Activated CD4-positive, alpha-beta T cell treated with anti-CD3 and anti-CD28 coated beads for 24 hours (primary cell): ENCODE results near the gene ZFHX2.

Experiments used
- DNase-seq, 2 donors: peaks; one replicate each; pipeline ENCODE4 v3.0.0-alpha.2; 2020; ENCODE audit warnings: low read depth in 2 of 2

ZFHX2 gene

DNA sequence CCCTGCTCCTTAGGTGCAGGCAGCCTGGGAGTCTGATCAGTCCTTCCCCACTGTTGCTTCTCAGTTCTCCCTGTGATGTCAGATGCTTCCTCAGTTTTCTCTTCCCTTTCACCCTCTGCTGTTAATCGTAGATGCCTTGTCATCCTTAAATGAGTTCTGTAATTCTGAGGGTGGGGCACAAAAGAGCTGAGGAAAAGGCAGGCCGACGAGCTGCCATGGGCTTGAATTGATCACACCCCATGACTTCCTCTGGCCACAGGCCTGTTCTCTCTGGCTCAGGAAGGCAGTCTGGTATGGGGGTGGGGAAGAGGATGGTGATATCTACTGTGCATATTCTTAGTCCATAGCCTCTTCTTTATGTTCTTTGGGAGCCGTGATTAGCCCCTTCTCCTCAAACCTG lies 21.3 kb upstream of the ZFHX2 start:
- no peak for DNase-seq

DNA sequence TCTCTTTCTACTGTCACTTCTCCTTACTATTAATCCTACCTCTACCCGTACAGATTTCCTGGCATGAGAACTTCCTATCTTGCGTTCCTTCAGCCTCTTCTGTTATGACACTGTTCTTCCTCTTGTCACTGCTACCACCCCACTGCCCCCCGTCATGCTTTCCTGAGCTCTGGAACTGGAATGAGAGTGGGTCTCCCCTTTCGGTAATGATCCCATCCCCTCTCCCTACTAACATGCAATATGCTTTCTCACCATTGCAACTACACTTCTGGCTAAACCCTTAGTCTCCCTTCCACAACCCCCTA lies 20.9 kb upstream of the ZFHX2 start:
- DNase-seq, result no peak

DNA sequence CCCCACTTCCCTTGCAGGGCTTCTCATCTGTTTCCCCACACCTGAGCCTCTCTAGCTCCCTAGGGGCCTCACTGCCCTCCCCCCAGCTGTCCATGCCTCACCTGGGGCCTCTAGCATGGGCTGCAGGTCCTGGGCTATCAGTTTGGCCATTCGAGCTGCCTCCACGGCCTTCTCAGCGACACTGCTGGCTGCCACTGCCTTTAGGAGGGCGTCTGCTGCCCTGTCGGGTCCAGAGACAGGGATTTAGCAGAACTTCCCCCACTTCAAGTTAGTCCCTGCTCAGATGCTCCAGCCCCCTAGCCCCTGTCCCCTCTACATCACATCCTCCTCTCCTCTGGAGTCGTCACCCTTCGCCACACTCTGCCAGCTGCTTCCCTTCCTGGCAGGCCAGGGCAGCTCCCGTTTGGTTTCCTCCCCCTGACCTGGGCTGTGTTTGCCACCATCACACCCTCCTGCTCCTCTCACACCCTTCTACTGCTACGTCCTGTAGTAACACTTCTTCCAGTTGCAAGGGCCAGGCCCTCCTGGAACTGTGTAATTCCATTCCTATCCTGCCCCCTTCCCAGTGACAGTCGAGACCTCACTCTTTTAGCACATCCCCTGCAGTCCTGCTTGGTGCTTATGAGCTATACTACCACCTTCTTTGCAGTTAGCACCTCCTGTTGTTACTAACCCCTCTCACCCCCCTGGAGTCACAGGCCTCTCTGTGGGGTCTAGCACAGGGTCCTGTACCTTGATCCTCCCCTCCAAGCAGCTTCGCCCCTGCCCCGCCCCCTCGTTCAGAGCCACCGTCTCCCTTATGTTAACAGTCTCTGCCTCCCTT lies 20.3 kb upstream of the ZFHX2 start:
- DNase-seq, result no peak

GRCh38 chr14:23570806-23571483 lies 19.4 kb upstream of the ZFHX2 start:
- no peak for DNase-seq

DNA sequence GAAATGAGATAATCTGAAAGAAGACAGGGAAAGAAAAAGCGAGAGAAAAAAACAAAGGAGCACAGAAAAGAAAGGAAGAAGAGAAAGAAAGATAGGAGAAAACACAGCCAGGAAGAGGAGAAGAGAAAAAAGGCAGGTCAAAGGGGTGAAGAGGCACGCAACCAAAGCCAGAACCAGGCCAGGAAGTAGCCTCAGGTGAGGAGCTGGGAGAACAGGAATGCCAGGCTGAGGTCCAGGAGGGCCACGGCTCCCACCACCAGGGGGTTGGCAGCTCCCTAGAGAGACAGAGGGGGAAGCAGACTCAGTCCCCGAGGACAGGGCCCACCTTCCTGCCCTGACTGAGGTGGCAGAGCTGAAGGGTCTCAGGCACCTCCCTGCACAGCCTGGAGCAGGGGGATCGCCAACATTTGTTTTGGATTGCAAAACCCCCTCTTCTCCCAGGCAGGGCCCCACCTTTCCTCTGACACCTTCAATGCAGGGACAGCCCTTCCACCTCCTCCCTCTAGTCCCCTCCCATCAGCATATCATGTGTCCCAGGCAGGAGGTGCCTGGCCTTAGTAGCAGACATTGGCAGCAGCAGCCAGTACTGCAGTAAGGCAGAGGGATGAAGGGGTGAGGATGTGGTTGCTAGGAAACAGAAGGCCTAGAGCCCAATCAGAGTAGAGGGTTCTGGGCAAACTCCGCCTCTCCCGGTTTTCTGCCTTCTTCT lies 18.0 kb upstream of the ZFHX2 start:
- DNase-seq, result no peak

DNA sequence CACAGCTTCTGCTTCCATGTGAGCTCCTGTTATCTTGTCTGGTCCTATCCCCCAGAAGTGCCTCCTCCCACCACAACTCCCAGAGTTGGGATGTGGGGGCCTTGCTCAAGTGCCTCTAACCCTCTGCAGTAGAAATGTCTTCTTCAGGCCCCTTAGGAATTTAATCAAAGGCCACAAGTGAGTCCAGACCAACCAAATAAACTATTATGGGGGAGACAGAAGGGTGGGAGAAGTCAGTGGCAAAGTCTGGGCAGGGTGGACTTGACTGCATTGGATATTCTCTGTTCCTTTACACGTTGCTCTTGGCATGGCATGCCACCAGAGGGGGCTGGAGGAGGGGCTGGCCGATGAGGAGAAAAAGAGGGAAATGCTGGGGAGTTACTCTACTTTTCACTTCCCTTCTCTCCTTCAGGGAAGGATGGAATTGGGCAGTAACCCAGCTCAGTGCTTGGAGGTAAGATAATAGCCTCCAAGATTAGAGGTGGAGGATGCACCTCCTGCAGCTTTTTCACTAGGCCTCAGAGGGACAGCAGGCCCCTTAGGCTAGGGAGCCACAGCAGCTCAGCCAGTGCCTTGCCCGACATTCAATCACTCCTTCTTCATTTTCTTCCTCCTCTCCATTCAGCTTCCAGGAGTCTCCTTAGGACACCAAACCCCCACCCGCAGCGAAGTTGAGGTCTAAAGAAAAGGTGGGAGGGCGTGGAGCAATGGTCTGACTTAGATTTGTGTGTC lies 17.2 kb upstream of the ZFHX2 start:
- DNase-seq, result no peak

- no peak for DNase-seq
Measured at GRCh38 chr14:23568021-23568599, 16.5 kb upstream of the ZFHX2 start.

GRCh38 chr14:23567186-23568020 lies 15.8 kb upstream of the ZFHX2 start, which contains the start of gene AP1G2:
AP1G2 (minus strand) TSS chr14:23567791; CDS start chr14:23567314, 477 bp downstream.
- DNase-seq, result peak; percentile 82 to 89

- DNase-seq, result no peak
Measured at GRCh38 chr14:23566778-23567185, 15.2 kb upstream of the ZFHX2 start.

GRCh38 chr14:23566112-23566777 lies 14.7 kb upstream of the ZFHX2 start:
- DNase-seq, result no peak

GRCh38 chr14:23565626-23566025 lies 14.1 kb upstream of the ZFHX2 start:
- DNase-seq, result no peak

DNA sequence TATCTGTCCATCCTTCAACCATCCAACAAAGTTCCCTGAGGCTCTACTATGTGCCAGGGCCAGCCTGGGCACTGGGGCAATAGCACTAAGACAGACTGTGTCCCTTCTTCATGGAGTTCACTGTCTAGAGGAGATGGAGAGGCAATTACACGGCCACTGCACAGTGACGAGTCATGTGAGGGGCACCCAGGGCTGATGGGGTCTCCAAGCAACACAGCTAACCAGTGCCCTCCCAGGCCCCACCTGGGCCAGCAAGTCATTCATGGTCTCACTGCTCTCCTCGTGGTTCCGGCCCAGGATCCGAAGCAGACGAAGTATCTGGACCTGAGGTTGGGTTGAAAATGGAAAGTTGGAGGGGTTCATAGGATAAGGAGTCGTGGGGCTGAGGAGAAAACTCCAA lies 13.3 kb upstream of the ZFHX2 start:
- DNase-seq, result no peak

- no peak for DNase-seq
Measured at GRCh38 chr14:23564181-23564812, 12.7 kb upstream of the ZFHX2 start.

DNA sequence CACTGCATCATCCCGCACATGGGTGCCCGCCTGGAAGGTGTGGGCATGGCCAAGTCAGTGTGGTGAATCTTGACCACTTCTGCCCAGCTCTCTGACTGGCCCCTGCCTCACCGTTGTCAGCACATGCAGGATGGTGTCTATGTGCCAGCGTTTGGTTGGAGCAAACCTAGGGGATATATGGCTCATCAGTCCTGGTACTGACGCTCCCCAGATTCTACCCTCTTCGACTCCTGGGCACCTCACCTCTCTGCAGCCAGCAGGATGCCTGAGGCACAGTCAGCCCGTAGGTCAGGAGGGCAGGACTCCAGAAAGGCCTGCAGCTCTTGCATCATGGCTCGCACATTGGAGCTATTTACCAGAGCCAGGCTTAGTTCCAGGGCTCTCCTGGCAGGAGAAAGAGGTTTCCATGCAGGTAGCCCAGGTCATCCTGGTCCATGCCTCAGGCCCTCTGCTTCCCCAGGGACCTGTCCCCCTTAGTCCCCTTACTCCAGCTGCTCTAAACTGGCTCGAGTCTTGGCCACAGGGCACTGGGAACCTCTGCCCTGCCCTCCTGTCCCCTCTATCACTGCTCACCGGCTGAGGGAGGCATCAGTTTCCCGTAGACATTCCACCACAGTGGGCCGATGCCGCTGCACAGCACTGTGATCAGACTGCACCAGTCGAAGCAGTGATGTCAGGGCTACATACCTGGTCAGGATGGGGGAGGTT lies 12.1 kb upstream of the ZFHX2 start:
- no peak for DNase-seq

DNA sequence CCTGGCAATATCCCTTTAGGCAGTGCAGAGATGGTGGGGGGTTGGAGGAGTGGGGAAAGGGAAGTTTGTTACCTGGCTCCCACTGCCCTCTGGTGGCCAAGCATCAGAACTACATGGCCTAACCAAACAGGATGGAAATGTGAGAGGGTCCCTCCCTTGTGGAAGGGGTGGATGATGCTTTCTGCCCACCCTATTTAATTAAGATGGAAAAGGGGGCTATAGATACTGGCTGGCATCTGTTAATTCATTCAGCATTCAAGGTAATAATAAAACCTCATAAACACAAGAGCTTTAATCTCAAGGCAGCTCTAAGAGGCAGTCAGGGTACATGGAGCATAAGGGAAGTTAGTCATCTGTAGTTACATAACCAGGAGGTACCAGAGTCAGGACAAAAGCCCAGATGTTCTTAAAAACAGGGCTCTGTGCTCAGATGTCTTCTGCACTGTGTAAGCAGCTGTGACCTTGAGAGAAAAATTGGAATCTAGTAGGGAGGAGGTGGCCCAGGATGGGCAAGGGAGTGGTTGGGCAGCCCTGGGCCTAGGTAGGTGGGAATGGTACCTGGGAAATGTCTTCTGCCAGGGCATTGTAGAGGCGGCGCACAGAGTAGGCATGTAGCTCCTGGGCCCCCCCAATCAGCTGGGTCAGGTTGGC lies 11.4 kb upstream of the ZFHX2 start:
- peak; percentile 38 to 49 for DNase-seq

DNA sequence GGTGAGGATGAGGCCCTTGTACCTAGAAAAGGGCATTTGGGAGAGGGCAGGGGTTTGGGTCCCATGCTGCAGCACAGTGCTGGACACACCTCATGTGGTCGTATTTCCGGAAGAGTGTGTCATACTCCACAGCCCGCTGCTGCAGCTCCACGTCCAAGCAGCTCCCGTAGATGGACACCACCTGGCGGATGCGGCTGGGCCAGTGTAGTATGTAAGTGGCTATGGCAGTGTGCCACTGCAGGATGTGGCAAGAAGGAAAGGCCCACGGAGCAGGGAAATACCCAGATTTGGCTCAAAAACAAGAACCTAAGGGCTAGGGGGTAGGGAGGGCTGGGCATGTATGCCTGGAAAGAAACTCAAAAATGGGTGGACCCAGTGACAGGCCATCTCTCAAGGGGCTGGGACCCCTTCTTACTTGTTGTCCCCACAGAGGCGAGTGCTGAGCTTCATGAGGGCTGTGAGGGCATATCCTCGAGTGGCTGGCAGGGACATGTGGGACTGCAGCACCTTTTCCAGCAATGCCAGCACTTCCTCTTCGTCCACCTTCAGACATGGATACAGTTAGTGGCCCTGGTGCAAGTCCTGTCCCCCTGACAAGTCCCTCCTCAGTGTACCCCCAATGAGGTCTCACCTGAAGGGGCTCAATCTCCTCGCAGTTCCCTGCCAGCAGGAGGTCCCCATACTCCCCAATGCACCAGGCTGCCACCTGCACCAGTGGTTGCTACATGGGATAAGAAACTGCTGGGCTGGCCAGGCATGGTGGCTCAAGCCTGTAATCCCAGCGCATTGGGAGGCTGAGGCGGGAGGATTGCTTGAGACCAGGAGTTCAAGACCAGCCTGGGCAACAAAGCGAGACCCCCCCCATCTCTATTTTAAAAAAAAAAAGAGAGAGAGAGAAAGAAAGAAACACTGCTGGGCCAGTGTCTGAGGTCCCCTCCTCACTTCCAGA lies 10.6 kb upstream of the ZFHX2 start:
- no peak for DNase-seq

- DNase-seq, result no peak
Measured at GRCh38 chr14:23561259-23561658, 9.7 kb upstream of the ZFHX2 start.
